Astrocyte (in vitro differentiated cells and primary cell): ENCODE data around the gene JAZF1. TPM values are rescaled to one million over a fixed set of nuclear protein-coding genes. Genes with fewer than 3 reads are reported as not detected.
A peak's percentile ranks its signal among the peaks of the same experiment; 100 is the strongest.

Source experiments
- DNase-seq: peaks from one replicate; pipeline ENCODE4 v3.0.0-alpha.2; 2010; ENCODE audit warnings: low read depth
- FAIRE-seq: peaks from 2 replicates; lab custom pipeline; 2011; peaks lifted over from hg19 to GRCh38; lab: Jason Lieb, UNC
- H2AFZ ChIP-seq: 2 replicates; pipeline ENCODE4 v1.6.0; 2012; ENCODE audit warnings: low read depth, low read length, inconsistent platforms
- H3K27ac ChIP-seq: 2 replicates; pipeline ENCODE4 v1.5.1; 2011; ENCODE audit warnings: low read depth, low read length, inconsistent platforms
- H3K27me3 ChIP-seq: 2 replicates; pipeline ENCODE4 v1.6.0; 2011; ENCODE audit warnings: low read length, inconsistent platforms; ENCODE audit not compliant: insufficient read depth
- H3K36me3 ChIP-seq: 2 replicates; pipeline ENCODE4 v1.5.1; 2011; ENCODE audit warnings: low read length, inconsistent platforms; ENCODE audit not compliant: insufficient read depth
- H3K4me1 ChIP-seq: 2 replicates; pipeline ENCODE4 v1.5.1; 2011; ENCODE audit warnings: low read length, inconsistent platforms; ENCODE audit not compliant: insufficient read depth
- H3K4me2 ChIP-seq: 2 replicates; pipeline ENCODE4 v1.6.0; 2012; ENCODE audit warnings: low read length, inconsistent platforms
- H3K4me3 ChIP-seq: 2 replicates; pipeline ENCODE4 v1.5.1; 2011; ENCODE audit warnings: low read depth, mild to moderate bottlenecking, low read length, inconsistent platforms; ENCODE audit not compliant: insufficient read depth
- H3K79me2 ChIP-seq: 2 replicates; pipeline ENCODE4 v1.6.0; 2012; ENCODE audit warnings: mild to moderate bottlenecking, low read length, inconsistent platforms; ENCODE audit not compliant: insufficient read depth
- H3K9ac ChIP-seq: 2 replicates; pipeline ENCODE4 v1.6.0; 2012; ENCODE audit warnings: mild to moderate bottlenecking, low read length, inconsistent platforms
- H3K9me3 ChIP-seq: 2 replicates; pipeline ENCODE4 v1.5.1; 2012; ENCODE audit warnings: low read depth, mild to moderate bottlenecking, low read length, inconsistent platforms; ENCODE audit not compliant: insufficient read depth
- H4K20me1 ChIP-seq: 2 replicates; pipeline ENCODE4 v1.6.0; 2012; ENCODE audit warnings: low read length, inconsistent platforms; ENCODE audit not compliant: insufficient read depth
- H3K27ac Mint-ChIP-seq: one replicate; pipeline ENCODE4 v1.8.0; 2021; ENCODE audit warnings: mild to moderate bottlenecking, mixed read lengths; ENCODE audit not compliant: unreplicated experiment
- H3K27me3 Mint-ChIP-seq: one replicate; pipeline ENCODE4 v1.8.0; 2021; ENCODE audit warnings: low read depth, mixed read lengths; ENCODE audit not compliant: unreplicated experiment
- H3K36me3 Mint-ChIP-seq: one replicate; pipeline ENCODE4 v1.8.0; 2021; ENCODE audit warnings: low read depth, mixed read lengths; ENCODE audit not compliant: unreplicated experiment
- H3K4me1 Mint-ChIP-seq: one replicate; pipeline ENCODE4 v1.8.0; 2021; ENCODE audit warnings: low read depth, mixed read lengths; ENCODE audit not compliant: unreplicated experiment
- H3K4me3 Mint-ChIP-seq: one replicate; pipeline ENCODE4 v1.8.0; 2021; ENCODE audit warnings: mild to moderate bottlenecking, moderate library complexity, mixed read lengths; ENCODE audit not compliant: unreplicated experiment
- H3K9me3 Mint-ChIP-seq: one replicate; pipeline ENCODE4 v1.8.0; 2021; ENCODE audit warnings: mild to moderate bottlenecking, mixed read lengths; ENCODE audit not compliant: unreplicated experiment
- EZH2 ChIP-seq: IDR thresholded peaks from 2 replicates; pipeline ENCODE4 v1.6.1; 2012; ENCODE audit warnings: mild to moderate bottlenecking, low read length, inconsistent platforms; ENCODE audit not compliant: insufficient read depth
- total RNA-seq: library from RNA; stranded (reverse); gene quantifications from 2 replicates; pipeline ENCODE4 v1.2.1, GENCODE V29; 2021
- TF ChIP-seq, protein P1 (sequence below): IDR thresholded peaks from 2 replicates; pipeline ENCODE4 v1.5.1; 2011; ENCODE audit warnings: low read depth, mild to moderate bottlenecking, inconsistent platforms, low read length, moderate library complexity; ENCODE audit not compliant: insufficient read depth

The JAZF1 gene
- total RNA-seq, 1 donor from 2014 or later = 20.1 TPM

DNA sequence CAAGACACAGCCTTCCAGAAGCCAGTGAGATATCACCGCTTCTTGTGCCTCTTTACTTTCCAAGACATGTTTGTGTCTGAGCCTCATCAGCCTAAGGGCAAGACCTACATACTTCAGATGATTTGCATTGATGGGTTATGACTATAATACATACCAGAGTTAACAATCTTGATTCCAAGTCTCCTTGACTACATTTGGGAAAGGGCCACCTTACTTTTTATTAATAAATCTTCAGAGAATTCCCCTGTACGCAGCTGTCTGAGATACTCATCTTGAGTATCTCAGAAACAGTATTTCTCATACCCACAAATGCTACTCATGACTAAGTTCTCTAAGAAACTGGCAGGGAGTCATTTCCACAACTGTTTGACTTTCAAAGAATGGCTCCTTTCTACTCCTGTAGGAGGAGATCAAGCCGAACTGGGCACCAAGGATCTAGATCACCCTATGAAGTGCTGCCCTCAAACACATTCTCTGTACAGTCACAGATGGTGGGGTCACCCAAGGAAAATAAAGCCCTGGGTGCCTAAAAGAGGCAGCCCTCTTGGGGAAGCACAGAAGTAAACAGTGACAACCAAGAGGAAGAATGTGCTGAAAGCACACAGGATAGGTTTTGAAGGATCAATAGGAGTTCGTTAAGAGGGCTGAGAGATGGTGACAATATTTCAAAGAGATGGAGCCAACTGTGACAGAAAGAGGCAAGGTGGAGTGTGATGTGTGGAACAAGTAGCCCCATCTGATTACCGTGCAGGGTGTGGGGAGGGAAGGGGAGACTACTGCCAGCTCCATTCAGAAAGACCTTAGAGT lies 138.9 kb downstream of the JAZF1 start:
- peak; percentile 81 for FAIRE-seq
- H3K36me3 Mint-ChIP-seq = no peaks in the 10 kb centered on the region
- DNase-seq = peak; percentile 92
- TF ChIP-seq, protein P1, sequence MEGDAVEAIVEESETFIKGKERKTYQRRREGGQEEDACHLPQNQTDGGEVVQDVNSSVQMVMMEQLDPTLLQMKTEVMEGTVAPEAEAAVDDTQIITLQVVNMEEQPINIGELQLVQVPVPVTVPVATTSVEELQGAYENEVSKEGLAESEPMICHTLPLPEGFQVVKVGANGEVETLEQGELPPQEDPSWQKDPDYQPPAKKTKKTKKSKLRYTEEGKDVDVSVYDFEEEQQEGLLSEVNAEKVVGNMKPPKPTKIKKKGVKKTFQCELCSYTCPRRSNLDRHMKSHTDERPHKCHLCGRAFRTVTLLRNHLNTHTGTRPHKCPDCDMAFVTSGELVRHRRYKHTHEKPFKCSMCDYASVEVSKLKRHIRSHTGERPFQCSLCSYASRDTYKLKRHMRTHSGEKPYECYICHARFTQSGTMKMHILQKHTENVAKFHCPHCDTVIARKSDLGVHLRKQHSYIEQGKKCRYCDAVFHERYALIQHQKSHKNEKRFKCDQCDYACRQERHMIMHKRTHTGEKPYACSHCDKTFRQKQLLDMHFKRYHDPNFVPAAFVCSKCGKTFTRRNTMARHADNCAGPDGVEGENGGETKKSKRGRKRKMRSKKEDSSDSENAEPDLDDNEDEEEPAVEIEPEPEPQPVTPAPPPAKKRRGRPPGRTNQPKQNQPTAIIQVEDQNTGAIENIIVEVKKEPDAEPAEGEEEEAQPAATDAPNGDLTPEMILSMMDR = no peak
- TF ChIP-seq EZH2 = no peak
- H3K4me3 Mint-ChIP-seq = no peak overlapping the region
- Histone ChIP-seq H3K4me1 (peaks cover 29% of the 10 kb centered on the region), H3K4me2 (peak overlapping the region; percentile 65), H3K27me3 (no peaks in the 10 kb centered on the region), H3K79me2 (peaks cover 9% of the 10 kb centered on the region), H3K9me3 (no peaks in the 10 kb centered on the region), H2AFZ (no peak overlapping the region), H3K27ac (peak overlapping the region; percentile 83), H3K4me3 (no peak overlapping the region), H3K9ac (peak overlapping the region; percentile 44), H4K20me1 (no peaks in the 10 kb centered on the region), H3K36me3 (no peaks in the 10 kb centered on the region)
- H3K4me1 Mint-ChIP-seq = peaks cover 52% of the 10 kb centered on the region
- H3K27ac Mint-ChIP-seq = peak overlapping the region; percentile 88
- H3K9me3 Mint-ChIP-seq = no peaks in the 10 kb centered on the region
- no peaks in the 10 kb centered on the region for H3K27me3 Mint-ChIP-seq

DNA sequence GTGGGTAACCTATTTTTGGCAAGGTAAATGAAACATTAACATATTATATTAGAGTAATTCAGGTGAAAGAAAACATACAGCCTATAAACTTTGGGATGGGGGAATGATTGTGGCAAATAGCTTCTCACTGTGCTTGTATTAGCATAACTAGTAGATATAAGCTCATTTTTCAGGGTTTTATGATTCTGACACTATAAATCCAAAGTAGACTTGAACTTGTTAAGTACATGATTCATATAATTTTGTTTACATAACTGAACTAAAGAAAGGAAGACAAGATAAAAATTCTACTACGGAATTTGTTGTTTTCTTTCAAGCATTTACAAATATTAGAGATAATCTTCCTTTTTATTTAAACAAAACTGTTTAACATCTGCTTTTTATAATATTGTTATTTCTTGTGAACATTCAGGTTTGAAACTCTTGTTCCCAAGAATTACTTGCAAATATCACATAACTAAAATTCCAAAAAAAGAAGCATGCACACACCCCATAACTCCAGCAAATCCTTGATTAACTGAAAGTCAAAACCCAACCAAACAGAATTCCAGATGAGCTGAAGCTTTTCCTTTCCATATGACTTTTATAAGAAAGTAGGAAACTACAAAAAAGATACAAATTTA lies 142.3 kb downstream of the JAZF1 start:
- FAIRE-seq (no peak), DNase-seq (no peak)
- no peak overlapping the region for H2AFZ ChIP-seq
- H3K9me3 ChIP-seq = no peaks in the 10 kb centered on the region
- H3K9me3 Mint-ChIP-seq = no peaks in the 10 kb centered on the region
- TF ChIP-seq, protein P1 = no peak
- no peak for TF ChIP-seq EZH2
- no peaks in the 10 kb centered on the region for H3K27me3 Mint-ChIP-seq
- H3K27me3 ChIP-seq = no peaks in the 10 kb centered on the region
- peaks cover 64% of the 10 kb centered on the region for H3K4me1 Mint-ChIP-seq
- no peak overlapping the region for H3K4me3 ChIP-seq
- H3K36me3 Mint-ChIP-seq = no peaks in the 10 kb centered on the region
- H3K4me3 Mint-ChIP-seq = peak overlapping the region; percentile 55
- H3K27ac ChIP-seq = peak overlapping the region; percentile 86
- H4K20me1 ChIP-seq = no peaks in the 10 kb centered on the region
- no peak overlapping the region for H3K9ac ChIP-seq
- H3K4me1 ChIP-seq = peaks cover 34% of the 10 kb centered on the region
- peaks cover 14% of the 10 kb centered on the region for H3K79me2 ChIP-seq
- no peaks in the 10 kb centered on the region for H3K36me3 ChIP-seq
- peak overlapping the region; percentile 96 for H3K27ac Mint-ChIP-seq
- H3K4me2 ChIP-seq = peak overlapping the region; percentile 82
